Natural killer cell (primary cell): ENCODE results near the gene PITX2. TPM values are rescaled to one million over a fixed set of nuclear protein-coding genes. Genes with fewer than 3 reads are reported as not detected.

Experiments used
- ATAC-seq, 3 donors: fragments of 150-1000 bp in 2 of 3; fragments of 200-7000 bp in 1 of 3; cut with Tn5 transposase; 1 replicate in 1 of 3; 2 replicates in 2 of 3; pipeline ENCODE4 v1.10.0; 2021; ENCODE audit warnings: mild to moderate bottlenecking in 2 of 3, moderate library complexity in 2 of 3
- DNase-seq, 2 donors: peaks; one replicate each; pipeline versions ENCODE4 v3.0.0 to v3.0.0-alpha.2; 2013 to 2021; ENCODE audit warnings: mixed read lengths in 1 of 2
- H3K27ac ChIP-seq: one replicate; pipeline ENCODE4 v1.5.1; 2013; ENCODE audit warnings: mild to moderate bottlenecking, low read length
- H3K27me3 ChIP-seq: one replicate; pipeline ENCODE4 v1.6.1; 2013; ENCODE audit warnings: low read length; ENCODE audit not compliant: control insufficient read depth, insufficient read depth
- H3K36me3 ChIP-seq: one replicate; pipeline ENCODE4 v1.6.1; 2013; ENCODE audit warnings: low read length; ENCODE audit not compliant: control insufficient read depth, insufficient read depth
- H3K4me1 ChIP-seq: one replicate; pipeline ENCODE4 v1.6.1; 2013; ENCODE audit warnings: low read length; ENCODE audit not compliant: control insufficient read depth, insufficient read depth
- H3K4me3 ChIP-seq: one replicate; pipeline ENCODE4 v1.5.1; 2013; ENCODE audit warnings: low read length
- H3K9me3 ChIP-seq: one replicate; pipeline ENCODE4 v1.6.1; 2013; ENCODE audit warnings: low read length; ENCODE audit not compliant: control insufficient read depth, insufficient read depth
- H3K27ac Mint-ChIP-seq, 2 donors: one replicate each; pipeline ENCODE4 v1.8.0; 2022; ENCODE audit warnings: mild to moderate bottlenecking in 2 of 2, mixed read lengths in 2 of 2, moderate library complexity in 1 of 2
- H3K27me3 Mint-ChIP-seq, 2 donors: one replicate each; pipeline ENCODE4 v1.8.0; 2022; ENCODE audit warnings: low read depth in 2 of 2, mixed read lengths in 2 of 2
- H3K36me3 Mint-ChIP-seq: one replicate; pipeline ENCODE4 v1.8.0; 2022; ENCODE audit warnings: mixed read lengths
- H3K4me1 Mint-ChIP-seq, 2 donors: one replicate each; pipeline ENCODE4 v1.8.0; 2022; ENCODE audit warnings: mixed read lengths in 2 of 2
- H3K4me3 Mint-ChIP-seq: one replicate; pipeline ENCODE4 v1.8.0; 2022; ENCODE audit warnings: mild to moderate bottlenecking, moderate library complexity, mixed read lengths
- H3K9me3 Mint-ChIP-seq, 2 donors: one replicate each; pipeline ENCODE4 v1.8.0; 2022; ENCODE audit warnings: mixed read lengths in 2 of 2
- CTCF ChIP-seq: fragments of 200-600 bp; IDR thresholded peaks from one replicate; pipeline ENCODE4 v1.8.0; 2022; ENCODE audit warnings: antibody characterized with exemption
- WGBS: methylation state at CpG from one replicate; pipeline ENCODE4 v1.1.7; 2013; ENCODE audit warnings: missing lambda C conversion rate; ENCODE audit not compliant: insufficient coverage; 5-methylcytosine and 5-hydroxymethylcytosine counted together
- intact Hi-C: fragments of 100-400 bp; cut with micrococcal nuclease; formaldehyde crosslinking; loops from one replicate; pipeline ENCODE4 v1.14.2; 2022
- total RNA-seq, 4 donors: library from RNA; stranded (reverse); fragments of 120-200 nt in 1 of 4; gene quantifications; one replicate each; pipeline versions ENCODE4 v1.2.3 to v1.2.4, GENCODE V29; 2013 to 2022

The PITX2 gene
- total RNA-seq, 3 donors from 2014 or later (not counting 1 experiment from before 2014, with no cell fraction given): not detected

- no peak for TF ChIP-seq CTCF
- intact Hi-C loops: no loop called here
- no peak for ATAC-seq
- Mint-ChIP-seq H3K27me3 (peaks cover 60 to 64% of the 10 kb centered on the region in 2 donors), H3K27ac (no peak overlapping the region), H3K9me3 (no peaks in the 10 kb centered on the region), H3K4me1 (peaks cover 0 to 4% of the 10 kb centered on the region in 2 donors), H3K4me3 (no peak overlapping the region), H3K36me3 (peaks cover 6% of the 10 kb centered on the region)
- Histone ChIP-seq H3K9me3 (peaks cover 8% of the 10 kb centered on the region), H3K4me3 (no peak overlapping the region), H3K27ac (no peak overlapping the region), H3K4me1 (no peaks in the 10 kb centered on the region), H3K27me3 (peaks cover 72% of the 10 kb centered on the region), H3K36me3 (no peaks in the 10 kb centered on the region)
- DNase-seq: no peak
- 21% methylated on average over 19 of the region's 27 CpGs for WGBS
Observed at GRCh38 chr4:110614173-110614963, 8.5 kb downstream of the PITX2 start.

- Mint-ChIP-seq H3K4me1 (no peaks in the 10 kb centered on the region), H3K36me3 (peaks cover 6% of the 10 kb centered on the region), H3K27ac (no peak overlapping the region), H3K9me3 (no peaks in the 10 kb centered on the region), H3K4me3 (no peak overlapping the region), H3K27me3 (peaks cover 60 to 65% of the 10 kb centered on the region in 2 donors)
- peaks cover 5% of the 10 kb centered on the region for H3K9me3 ChIP-seq
- no peak overlapping the region for H3K4me3 ChIP-seq
- intact Hi-C loops: no loop called here
- peaks cover 70% of the 10 kb centered on the region for H3K27me3 ChIP-seq
- TF ChIP-seq CTCF: no peak
- no peak for DNase-seq
- H3K4me1 ChIP-seq: no peaks in the 10 kb centered on the region
- H3K36me3 ChIP-seq: no peaks in the 10 kb centered on the region
- ATAC-seq: no peak
- no peak overlapping the region for H3K27ac ChIP-seq
- no CpG with 5 or more reads among the region's 3 CpGs for WGBS
Observed at GRCh38 chr4:110613745-110614144, 9.1 kb downstream of the PITX2 start.

GRCh38 chr4:110612631-110613269 lies 10.1 kb downstream of the PITX2 start:
- no peaks in the 10 kb centered on the region for H3K9me3 ChIP-seq
- no peak for TF ChIP-seq CTCF
- ATAC-seq (no peak), DNase-seq (no peak)
- no peaks in the 10 kb centered on the region for H3K36me3 ChIP-seq
- intact Hi-C loops: no loop called here
- peaks cover 61% of the 10 kb centered on the region for H3K27me3 ChIP-seq
- Mint-ChIP-seq H3K36me3 (peaks cover under 1% of the 10 kb centered on the region), H3K9me3 (peaks cover 0 to 3% of the 10 kb centered on the region in 2 donors), H3K4me1 (no peaks in the 10 kb centered on the region), H3K27me3 (peaks cover 60 to 62% of the 10 kb centered on the region in 2 donors), H3K4me3 (no peak overlapping the region), H3K27ac (no peak overlapping the region)
- no peak overlapping the region for H3K27ac ChIP-seq
- H3K4me1 ChIP-seq: no peaks in the 10 kb centered on the region
- H3K4me3 ChIP-seq: no peak overlapping the region
- WGBS: 16% methylated on average over 21 of the region's 23 CpGs
